Activated CD8-positive, alpha-beta T cell treated with anti-CD3 and anti-CD28 coated beads, Interleukin-2, amount 10 ng/mL, durations not matched to agents 7 days and 5 days (primary cell): Measurements from ENCODE around the gene HRAS. TPM values are rescaled to one million over a fixed set of nuclear protein-coding genes. Genes with fewer than 3 reads are reported as not detected.

Source experiments
- ATAC-seq: fragments of 150-1000 bp; cut with Tn5 transposase; one replicate; pipeline ENCODE4 v1.10.0; 2021; ENCODE audit warnings: moderate library complexity
- CTCF ChIA-PET: fragments of 350-600 bp; sonication (Branson Sonifier 250); formaldehyde crosslinking; loops from one replicate; lab custom pipeline; 2021; ENCODE audit warnings: antibody characterized with exemption; lab: Charles Lee
- POLR2A ChIA-PET: fragments of 350-600 bp; sonication (Branson Sonifier 250); formaldehyde crosslinking; loops from one replicate; lab custom pipeline; 2021; ENCODE audit warnings: antibody characterized with exemption; lab: Charles Lee
- DNase-seq: peaks from one replicate; pipeline ENCODE4 v3.0.0-alpha.2; 2020
- H3K27ac Mint-ChIP-seq: one replicate; pipeline ENCODE4 v1.8.0; 2021; ENCODE audit warnings: mild to moderate bottlenecking, mixed read lengths
- H3K27me3 Mint-ChIP-seq: one replicate; pipeline ENCODE4 v1.8.0; 2021; ENCODE audit warnings: low read depth, mixed read lengths
- H3K36me3 Mint-ChIP-seq: one replicate; pipeline ENCODE4 v1.8.0; 2021; ENCODE audit warnings: low read depth, mixed read lengths
- H3K4me1 Mint-ChIP-seq: one replicate; pipeline ENCODE4 v1.8.0; 2021; ENCODE audit warnings: low read depth, mixed read lengths
- H3K4me3 Mint-ChIP-seq: one replicate; pipeline ENCODE4 v1.8.0; 2021; ENCODE audit warnings: mild to moderate bottlenecking, mixed read lengths
- H3K9me3 Mint-ChIP-seq: one replicate; pipeline ENCODE4 v1.8.0; 2022; ENCODE audit warnings: mixed read lengths; ENCODE audit not compliant: insufficient read depth
- total RNA-seq, 2 experiments: library from RNA; stranded (reverse); gene quantifications; one replicate each; pipeline ENCODE4 v1.2.3, GENCODE V29; 2021

HRAS gene
- total RNA-seq, 2 experiments from 2014 or later = 58.7 to 68.9 TPM

DNA sequence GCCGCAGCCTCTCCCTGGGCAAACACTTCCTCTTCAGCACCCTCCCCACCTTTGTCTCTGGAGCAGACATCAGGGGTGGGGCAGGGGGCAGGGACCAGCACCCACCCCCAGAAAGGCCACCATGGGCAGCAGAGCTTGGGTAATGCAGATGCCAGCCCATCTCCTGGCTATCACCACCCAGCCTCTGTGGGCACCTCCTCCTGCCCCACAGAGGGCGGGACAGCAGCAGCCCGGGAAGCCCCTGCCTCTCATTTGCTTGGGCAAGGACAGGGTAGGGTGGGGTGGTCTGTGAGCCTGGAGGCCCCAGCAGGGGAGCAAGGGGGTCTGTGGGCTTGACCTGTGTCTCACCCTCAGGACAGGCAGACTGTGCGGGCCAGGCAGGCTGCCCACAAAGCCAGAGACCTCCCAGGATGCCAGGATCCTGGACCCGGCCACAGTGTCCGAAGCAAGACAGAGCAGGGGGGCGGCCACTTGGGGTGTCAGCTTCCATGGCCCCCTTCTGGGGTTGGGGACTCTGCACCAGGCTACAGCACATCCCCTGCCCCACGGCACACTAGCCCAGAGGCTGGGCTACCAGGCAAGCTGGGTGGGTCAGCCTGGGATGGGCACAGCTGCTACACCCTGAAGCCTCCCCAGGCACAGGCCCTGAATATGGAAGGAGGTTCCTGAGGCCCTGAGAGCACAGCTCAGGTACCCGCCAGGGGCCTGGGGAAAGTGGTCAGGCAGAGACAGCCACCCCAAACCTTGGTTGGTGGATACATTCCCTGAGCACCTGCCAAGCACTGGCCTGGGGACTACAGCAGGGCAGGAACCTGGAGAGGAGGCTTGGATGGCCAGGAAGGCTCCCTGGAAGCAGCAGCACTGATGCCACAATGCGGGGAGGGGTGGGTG, 32.8 kb downstream of the HRAS start:
- Mint-ChIP-seq H3K27me3 (no peaks in the 10 kb centered on the region), H3K27ac (no peak overlapping the region), H3K9me3 (no peaks in the 10 kb centered on the region), H3K36me3 (peaks cover 32% of the 10 kb centered on the region), H3K4me1 (peaks cover 28% of the 10 kb centered on the region), H3K4me3 (no peak overlapping the region)
- CTCF ChIA-PET = interaction anchor here (1.7 kb wide), 1 partner anchor 17 kb away, joined by 7 read pairs; no protein-coding TSS in a partner anchor
- ATAC-seq (no peak), DNase-seq (no peak)
- POLR2A ChIA-PET = no interaction called here

DNA sequence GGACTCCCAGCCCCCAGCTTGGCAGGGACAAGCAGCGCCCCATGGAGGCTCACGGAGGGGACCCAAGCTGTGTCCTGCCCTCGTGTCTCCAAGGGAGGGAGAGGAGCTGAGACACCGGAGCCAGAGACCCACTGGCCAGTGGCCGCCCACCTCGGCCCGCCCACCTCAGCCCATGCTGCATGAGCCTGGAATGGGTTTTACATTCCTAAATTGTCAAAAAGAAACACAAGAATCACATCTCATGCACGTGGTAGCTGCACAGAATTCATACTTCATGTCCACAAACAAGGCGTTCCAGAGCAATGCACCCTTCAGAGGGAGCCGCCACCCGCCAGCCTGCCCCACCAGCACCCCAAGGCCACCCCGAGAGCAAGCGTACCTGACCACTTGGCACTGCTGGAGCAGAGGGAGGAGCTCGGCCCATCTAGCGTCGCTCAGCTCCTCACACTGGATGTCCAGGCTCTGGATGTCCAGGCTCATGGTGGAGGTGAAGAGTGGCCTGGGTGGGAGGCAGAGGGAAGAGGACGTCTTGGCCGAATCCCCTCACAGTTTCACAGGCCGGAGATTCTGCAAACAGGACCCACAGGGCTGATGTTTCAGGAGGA, 33.6 kb downstream of the HRAS start:
- Mint-ChIP-seq H3K4me1 (peaks cover 35% of the 10 kb centered on the region), H3K4me3 (no peak overlapping the region), H3K9me3 (no peaks in the 10 kb centered on the region), H3K27me3 (no peaks in the 10 kb centered on the region), H3K27ac (peak overlapping the region; percentile 39), H3K36me3 (peaks cover 40% of the 10 kb centered on the region)
- ATAC-seq = no peak
- ChIA-PET CTCF (interaction anchor here (1.7 kb wide), 1 partner anchor 17 kb away, joined by 7 read pairs; no protein-coding TSS in a partner anchor), POLR2A (no interaction called here)
- no peak for DNase-seq

DNA sequence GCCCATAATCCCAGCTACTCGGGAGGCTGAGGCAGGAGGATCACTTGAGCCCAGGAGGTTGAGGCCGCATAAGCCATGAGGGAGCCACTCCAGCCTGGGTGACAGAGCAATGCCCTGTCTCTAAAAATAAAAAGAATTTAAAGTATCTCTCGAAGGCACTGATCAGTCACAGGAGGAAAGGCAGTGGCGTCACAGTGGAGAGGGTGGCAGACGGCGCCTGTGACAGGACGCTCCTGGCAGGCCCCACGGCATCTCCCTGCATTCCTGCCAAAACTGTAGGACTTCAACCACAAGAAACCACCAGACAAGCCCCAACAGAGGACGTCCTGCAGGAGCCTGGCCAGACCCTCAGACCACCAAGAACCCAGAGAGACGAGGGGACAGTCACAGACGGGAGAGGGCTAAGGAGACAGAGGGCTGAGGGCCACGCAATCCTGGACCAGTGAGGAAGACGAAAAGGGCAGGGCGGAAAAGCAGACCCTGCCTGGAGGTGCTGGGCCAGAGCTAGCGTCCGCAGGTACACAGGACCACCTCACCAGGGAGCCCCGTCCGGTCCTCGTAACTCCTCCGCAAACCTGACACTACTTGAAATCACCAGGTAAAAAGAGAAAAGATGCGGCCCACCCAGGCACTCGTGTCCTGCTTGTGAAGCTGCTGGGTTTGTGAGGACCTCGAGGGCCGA, 34.2 kb downstream of the HRAS start:
- ATAC-seq (no peak), DNase-seq (no peak)
- Mint-ChIP-seq H3K36me3 (peaks cover 39% of the 10 kb centered on the region), H3K27ac (peak overlapping the region; percentile 28), H3K27me3 (no peaks in the 10 kb centered on the region), H3K9me3 (no peaks in the 10 kb centered on the region), H3K4me1 (peaks cover 36% of the 10 kb centered on the region), H3K4me3 (no peak overlapping the region)
- ChIA-PET CTCF (interaction anchor here (1.7 kb wide), 1 partner anchor 18 kb away, joined by 7 read pairs; no protein-coding TSS in a partner anchor), POLR2A (no interaction called here)

DNA sequence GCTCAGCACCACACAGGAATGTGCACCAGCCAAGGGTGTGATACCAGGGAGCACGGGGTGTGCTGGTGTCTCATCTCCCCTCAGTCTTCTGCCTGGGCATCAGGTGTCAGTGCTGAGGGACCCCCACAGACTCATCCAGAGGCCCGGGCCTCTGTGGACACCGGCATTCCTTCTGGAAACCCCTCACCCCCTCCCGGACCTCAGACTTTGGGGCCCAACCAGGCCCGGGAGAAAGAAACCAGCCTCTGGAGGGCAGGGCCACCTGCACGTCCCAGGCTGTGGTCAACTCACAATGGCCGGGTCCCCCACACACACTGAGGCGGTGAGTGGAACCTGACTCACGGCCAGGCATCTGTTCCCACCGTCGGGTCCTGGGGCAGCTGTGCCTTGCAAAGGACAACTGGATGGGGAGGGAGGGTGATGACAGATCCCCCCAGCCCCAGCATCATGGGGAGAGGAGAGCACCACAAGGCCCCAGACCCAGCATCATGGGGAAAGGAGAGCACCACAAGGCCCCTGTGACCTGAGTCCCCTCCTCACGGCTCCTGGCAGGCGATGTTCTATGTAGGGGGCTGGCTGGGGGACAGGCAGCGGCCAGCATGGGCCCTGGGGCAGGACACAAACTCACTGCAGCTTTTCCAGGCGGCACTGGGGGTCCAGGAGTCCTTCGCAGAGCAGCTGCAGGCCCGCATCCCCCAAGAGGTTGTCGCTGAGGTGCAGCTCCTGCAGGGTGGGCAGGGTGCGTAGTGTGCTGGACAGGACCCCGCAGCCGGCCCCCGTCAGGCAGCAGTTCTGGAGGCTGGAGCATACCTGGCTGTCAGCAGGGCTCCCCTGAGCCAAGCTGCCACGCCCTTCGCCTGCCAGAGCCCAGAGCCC, 35.9 kb downstream of the HRAS start:
- H3K27ac Mint-ChIP-seq = no peak overlapping the region
- no peak for ATAC-seq
- CTCF ChIA-PET = interaction anchor here (0.6 to 0.7 kb wide), 2 partner anchors 19 to 196 kb away, joined by 3 read pairs; partner anchors contain the start of gene DEAF1

DNA sequence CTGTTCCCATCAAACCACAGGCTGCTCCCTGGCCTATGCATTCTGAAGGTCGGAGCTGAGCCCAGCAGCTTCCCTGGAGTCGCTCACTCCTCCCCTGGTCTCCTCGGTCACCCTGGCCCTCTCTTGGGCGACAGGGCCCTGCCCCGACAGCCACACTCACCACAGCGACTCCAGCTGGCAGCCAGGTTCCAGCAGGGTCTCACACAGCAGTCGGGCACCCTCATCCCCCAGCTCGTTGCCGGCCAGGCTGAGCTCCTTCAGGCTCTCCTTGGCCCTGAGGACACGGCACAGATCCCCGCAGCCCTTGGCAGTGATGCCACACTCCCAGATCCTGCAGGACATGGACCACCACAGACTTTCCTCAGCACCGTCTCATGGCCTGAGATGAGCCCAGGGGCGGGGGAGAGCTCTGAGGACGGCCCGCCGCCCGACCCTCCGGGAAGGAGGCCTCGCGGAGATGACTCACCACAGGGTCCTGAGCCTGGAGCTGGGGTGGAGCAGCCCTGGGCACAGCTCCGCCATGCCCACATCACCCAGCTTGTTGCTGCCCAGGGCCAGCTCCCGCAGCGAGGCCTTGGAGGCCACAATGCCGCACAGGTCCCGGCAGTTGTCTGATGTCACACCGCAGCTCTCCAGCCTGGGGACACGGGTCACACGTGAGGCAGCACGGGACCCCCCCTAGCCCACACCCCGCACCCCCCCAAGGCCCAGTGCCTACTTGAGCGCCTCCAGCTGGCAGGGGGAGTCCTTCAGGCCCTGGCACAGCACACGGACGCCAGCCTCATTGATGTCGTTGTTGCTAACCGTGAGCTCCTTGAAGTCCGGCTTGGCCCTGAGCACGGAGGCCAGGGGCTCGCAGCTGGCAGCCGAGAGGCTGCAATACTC, 36.8 kb downstream of the HRAS start:
- ChIA-PET POLR2A (interaction anchor here (1.0 kb wide), 1 partner anchor 8 kb away, joined by 3 read pairs; the partner anchor contains the start of gene RNH1), CTCF (interaction anchor here (0.6 kb wide), 1 partner anchor 197 kb away, joined by 3 read pairs; the partner anchor contains the start of gene DEAF1)
- Mint-ChIP-seq H3K4me3 (no peak overlapping the region), H3K27me3 (no peaks in the 10 kb centered on the region), H3K4me1 (peaks cover 18% of the 10 kb centered on the region), H3K27ac (no peak overlapping the region), H3K36me3 (peaks cover 39% of the 10 kb centered on the region), H3K9me3 (no peaks in the 10 kb centered on the region)
- DNase-seq (no peak), ATAC-seq (no peak)

More for the DNA sequence above, 35.9 kb downstream of the HRAS start:
- H3K27me3 Mint-ChIP-seq = no peaks in the 10 kb centered on the region
- POLR2A ChIA-PET = no interaction called here
- peaks cover 21% of the 10 kb centered on the region for H3K4me1 Mint-ChIP-seq
- H3K9me3 Mint-ChIP-seq = no peaks in the 10 kb centered on the region
- H3K4me3 Mint-ChIP-seq = no peak overlapping the region
- DNase-seq = no peak
- peaks cover 37% of the 10 kb centered on the region for H3K36me3 Mint-ChIP-seq

DNA sequence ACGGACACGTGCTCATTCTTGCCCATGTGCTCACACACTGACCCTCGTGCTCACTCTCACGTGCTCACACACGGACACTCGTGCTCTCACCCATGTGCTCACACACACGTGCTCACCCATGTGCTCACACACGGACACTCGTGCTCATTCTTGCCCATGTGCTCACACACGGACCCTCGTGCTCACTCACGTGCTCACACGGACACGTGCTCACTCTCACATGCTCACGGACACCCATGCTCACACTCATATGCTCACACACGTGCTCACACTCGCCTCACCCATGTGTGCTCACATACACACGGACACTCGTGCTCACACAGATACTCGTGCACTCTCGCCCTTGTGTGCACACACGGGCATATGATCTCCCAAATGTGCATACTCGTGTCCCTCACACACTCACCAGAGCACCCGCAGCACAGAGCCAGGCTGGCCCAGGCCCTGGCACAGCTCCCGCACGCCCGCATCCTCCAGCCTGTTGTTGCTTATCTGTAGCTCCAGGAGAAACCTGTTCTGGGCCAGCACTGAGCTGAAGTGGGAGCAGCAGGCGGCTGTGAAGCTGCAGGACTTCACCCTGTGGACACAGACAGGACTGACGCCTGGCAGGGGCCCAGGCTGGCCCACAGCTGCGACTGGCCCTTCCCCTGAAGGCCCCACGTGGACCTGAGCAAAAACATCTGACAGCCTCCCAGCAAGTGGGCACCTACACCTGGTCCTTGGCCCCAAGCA, 37.6 kb downstream of the HRAS start:
- ChIA-PET POLR2A (interaction anchor here (1.0 kb wide), 1 partner anchor 9 kb away, joined by 3 read pairs; the partner anchor contains the start of gene RNH1), CTCF (no interaction called here)
- H3K4me1 Mint-ChIP-seq = peaks cover 15% of the 10 kb centered on the region
- no peak for DNase-seq
- H3K36me3 Mint-ChIP-seq = peaks cover 39% of the 10 kb centered on the region
- ATAC-seq = no peak
- H3K9me3 Mint-ChIP-seq = no peaks in the 10 kb centered on the region
- no peak overlapping the region for H3K4me3 Mint-ChIP-seq
- H3K27me3 Mint-ChIP-seq = no peaks in the 10 kb centered on the region
- H3K27ac Mint-ChIP-seq = peak overlapping the region; percentile 62

DNA sequence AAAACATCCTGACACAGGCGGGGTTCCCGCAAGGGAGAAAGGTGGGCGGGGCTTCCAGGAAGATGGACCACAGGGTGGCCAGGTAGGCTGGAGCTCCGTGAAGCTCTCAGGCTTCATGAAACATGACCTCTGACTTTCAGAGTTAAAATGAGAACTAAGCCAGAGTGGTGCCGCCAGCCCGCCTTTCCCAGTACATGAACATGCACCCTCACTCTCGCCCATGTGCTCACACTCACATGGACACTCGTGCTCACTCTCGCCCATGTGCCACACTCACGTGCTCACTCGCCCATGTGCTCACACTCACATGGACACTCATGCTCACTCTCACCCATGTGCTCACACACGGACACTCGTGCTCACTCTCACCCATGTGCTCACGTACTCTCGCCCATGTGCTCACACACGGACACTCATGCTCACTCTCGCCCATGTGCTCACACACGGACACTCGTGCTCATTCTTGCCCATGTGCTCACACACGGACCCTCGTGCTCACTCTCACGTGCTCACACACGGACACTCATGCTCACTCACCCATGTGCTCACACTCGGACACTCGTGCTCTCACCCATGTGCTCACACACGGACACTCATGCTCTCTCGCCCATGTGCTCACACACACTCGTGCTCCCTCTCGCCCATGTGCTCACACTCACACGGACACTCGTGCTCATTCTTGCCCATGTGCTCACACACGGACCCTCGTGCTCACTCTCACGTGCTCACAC, 38.4 kb downstream of the HRAS start:
- H3K4me1 Mint-ChIP-seq = peaks cover 15% of the 10 kb centered on the region
- H3K4me3 Mint-ChIP-seq = no peak overlapping the region
- no peak for ATAC-seq
- peaks cover 39% of the 10 kb centered on the region for H3K36me3 Mint-ChIP-seq
- CTCF ChIA-PET = no interaction called here
- no peak for DNase-seq
- H3K27ac Mint-ChIP-seq = no peak overlapping the region
- POLR2A ChIA-PET = no interaction called here
- no peaks in the 10 kb centered on the region for H3K27me3 Mint-ChIP-seq
- H3K9me3 Mint-ChIP-seq = no peaks in the 10 kb centered on the region

DNA sequence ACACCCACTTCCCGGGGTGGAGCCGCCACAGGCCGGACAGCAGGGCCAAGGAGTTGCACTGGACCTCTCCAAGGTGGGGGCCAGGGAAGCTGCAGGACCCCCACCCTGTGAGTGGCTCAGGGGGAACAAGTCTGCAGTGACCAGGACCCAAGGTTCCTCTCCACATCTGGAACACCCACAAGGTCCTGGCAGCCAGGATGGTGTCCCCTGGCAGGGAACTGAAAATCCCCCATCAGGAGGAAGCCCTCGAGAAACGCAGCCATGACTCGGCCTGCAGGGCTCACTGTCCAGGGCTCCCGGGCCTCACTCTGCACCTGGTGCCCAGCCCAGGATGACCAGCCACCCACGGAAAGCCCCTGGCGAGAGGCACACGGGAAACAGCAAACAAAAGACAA, 39.8 kb downstream of the HRAS start:
- no peak for ATAC-seq
- no peaks in the 10 kb centered on the region for H3K9me3 Mint-ChIP-seq
- peak overlapping the region; percentile 10 for H3K27ac Mint-ChIP-seq
- ChIA-PET POLR2A (no interaction called here), CTCF (no interaction called here)
- peaks cover 15% of the 10 kb centered on the region for H3K4me1 Mint-ChIP-seq
- H3K27me3 Mint-ChIP-seq = no peaks in the 10 kb centered on the region
- no peak overlapping the region for H3K4me3 Mint-ChIP-seq
- peaks cover 36% of the 10 kb centered on the region for H3K36me3 Mint-ChIP-seq
- no peak for DNase-seq

DNA sequence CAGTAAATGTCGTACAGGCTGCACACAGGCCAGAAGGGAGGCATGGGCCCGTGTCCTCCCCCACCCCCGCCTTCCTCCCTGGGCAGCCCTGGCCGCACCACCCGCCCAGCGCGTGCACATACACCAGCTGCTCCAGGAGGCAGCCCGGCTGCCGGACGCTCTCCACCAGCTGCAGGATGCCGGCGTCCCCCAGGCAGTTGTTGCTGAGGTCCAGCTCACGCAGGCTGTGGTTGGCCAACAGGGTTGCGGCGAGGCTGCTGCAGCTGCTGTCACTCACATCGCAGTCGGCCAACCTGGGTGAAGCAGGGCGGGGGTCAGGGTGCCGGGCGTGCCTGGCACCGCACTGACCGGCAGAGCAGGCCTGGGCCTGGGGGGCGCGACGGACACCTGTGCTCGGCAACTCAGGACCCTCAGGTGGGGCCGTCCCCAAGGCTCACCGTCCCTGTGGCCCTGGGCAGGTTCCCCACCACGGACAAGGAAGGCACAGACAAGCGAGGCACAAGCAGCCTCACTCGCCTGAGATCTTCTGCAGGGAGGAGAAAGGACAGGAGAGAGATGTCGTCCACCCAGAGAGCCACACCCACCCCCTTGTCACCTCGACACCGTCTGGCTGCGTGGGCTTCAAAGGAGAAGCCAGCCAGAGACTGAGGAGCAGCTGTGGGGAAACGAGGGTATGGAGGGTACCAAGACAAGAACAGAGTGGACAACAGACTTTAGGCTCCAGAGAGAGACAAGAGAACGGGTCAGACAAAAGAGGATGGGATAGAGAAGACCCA, 40.4 kb downstream of the HRAS start:
- Mint-ChIP-seq H3K27ac (peak overlapping the region; percentile 10), H3K4me1 (peaks cover 15% of the 10 kb centered on the region), H3K27me3 (no peaks in the 10 kb centered on the region), H3K9me3 (no peaks in the 10 kb centered on the region), H3K36me3 (peaks cover 33% of the 10 kb centered on the region), H3K4me3 (no peak overlapping the region)
- CTCF ChIA-PET = no interaction called here
- POLR2A ChIA-PET = no interaction called here
- no peak for ATAC-seq
- no peak for DNase-seq
